K562 (cell line): ENCODE results near the gene SARS1. TPM values are rescaled to one million over a fixed set of nuclear protein-coding genes. Genes with fewer than 3 reads are reported as not detected.

Experiments used
- ATF4 ChIP-seq: fragments of 450-650 bp; formaldehyde crosslinking; IDR thresholded peaks from 2 replicates; pipeline ENCODE4 v1.4.0; 2022; ENCODE audit warnings: mild to moderate bottlenecking, moderate library complexity
- ATF6 ChIP-seq: sonication (generic); formaldehyde crosslinking; IDR thresholded peaks from 2 replicates; pipeline ENCODE4 v1.4.0; 2020; ENCODE audit warnings: mild to moderate bottlenecking, missing genetic modification reagents
- CREB1 ChIP-seq, 2 experiments: sonication (generic) in 1 of 2; formaldehyde crosslinking in 1 of 2; IDR thresholded peaks; 2 replicates each; pipeline versions ENCODE4 v1.6.1 to v1.8.0; 2012 to 2022; ENCODE audit warnings: inconsistent platforms in 1 of 2, mild to moderate bottlenecking in 1 of 2, missing genetic modification reagents in 1 of 2, moderate library complexity in 1 of 2
- EHMT2 ChIP-seq: fragments of 450-650 bp; IDR thresholded peaks from 2 replicates; pipeline ENCODE4 v1.6.1; 2018; ENCODE audit warnings: antibody characterized with exemption
- GABPB1 ChIP-seq: sonication (generic); formaldehyde crosslinking; IDR thresholded peaks from 2 replicates; pipeline ENCODE4 v1.8.0; 2022; ENCODE audit warnings: mild to moderate bottlenecking, missing genetic modification reagents
- HMBOX1 ChIP-seq: sonication (generic); IDR thresholded peaks from 2 replicates; pipeline ENCODE4 v1.6.1; 2016
- JUN ChIP-seq, 2 experiments: sonication (generic) in 1 of 2; formaldehyde crosslinking in 1 of 2; IDR thresholded peaks; 2 replicates each; pipeline versions ENCODE4 v1.6.1 to v1.8.0; 2012 to 2022; ENCODE audit warnings: borderline replicate concordance in 2 of 2, mild to moderate bottlenecking in 2 of 2, improper control_type of control experiment in 1 of 2, low read depth in 1 of 2, low read length in 1 of 2, missing genetic modification reagents in 1 of 2
- MEF2D ChIP-seq: conservative IDR thresholded peaks from 2 replicates; pipeline ENCODE4 v1.6.1; 2016; ENCODE audit warnings: low read depth, missing genetic modification characterization, missing compliant biosample characterization
- NR2C2 ChIP-seq, 2 experiments: fragments of 200-800 bp in 1 of 2; sonication (Bioruptor generic) in 1 of 2; sonication (generic) in 1 of 2; formaldehyde crosslinking in 1 of 2; IDR thresholded peaks; 2 replicates each; pipeline versions ENCODE4 v1.6.1 to v1.8.0; 2016 to 2022; ENCODE audit warnings: mild to moderate bottlenecking in 1 of 2, missing compliant biosample characterization in 1 of 2, missing genetic modification characterization in 1 of 2, missing genetic modification reagents in 1 of 2
- RB1 ChIP-seq: fragments of 450-650 bp; IDR thresholded peaks from 2 replicates; pipeline ENCODE4 v1.6.1; 2017; ENCODE audit warnings: low read depth, mild to moderate bottlenecking
- RBM17 ChIP-seq: fragments of 200-400 bp; formaldehyde crosslinking; IDR thresholded peaks from 2 replicates; pipeline ENCODE4 v1.6.1; 2017; ENCODE audit warnings: low read depth, mild to moderate bottlenecking, low read length, borderline replicate concordance
- RUNX1 ChIP-seq: sonication (generic); IDR thresholded peaks from 2 replicates; pipeline ENCODE4 v1.6.1; 2016; ENCODE audit warnings: antibody characterized with exemption, low read depth
- SRSF3 ChIP-seq: fragments of 200-400 bp; formaldehyde crosslinking; IDR thresholded peaks from 2 replicates; pipeline ENCODE4 v1.6.1; 2016; ENCODE audit warnings: mild to moderate bottlenecking, low read length, moderate library complexity; ENCODE audit not compliant: insufficient read depth
- TAF1 ChIP-seq: IDR thresholded peaks from 2 replicates; pipeline ENCODE4 v1.6.1; 2011; ENCODE audit warnings: mild to moderate bottlenecking, low read length, moderate library complexity; ENCODE audit not compliant: insufficient read depth, control insufficient read depth, severe bottlenecking; ENCODE audit errors: extremely low read depth
- TARDBP ChIP-seq: fragments of 450-650 bp; IDR thresholded peaks from 2 replicates; pipeline ENCODE4 v1.6.1; 2016
- TBP ChIP-seq: optimal IDR thresholded peaks from 2 replicates; pipeline ENCODE3; 2011; ENCODE audit warnings: low read depth, low read length, improper control_type of control experiment
- ZFX ChIP-seq: sonication (generic); formaldehyde crosslinking; IDR thresholded peaks from 2 replicates; pipeline ENCODE4 v1.8.0; 2022; ENCODE audit warnings: mild to moderate bottlenecking, missing genetic modification reagents, moderate library complexity
- ZMIZ1 ChIP-seq, 2 experiments: fragments of 150-350 bp in 1 of 2; IDR thresholded peaks; 2 replicates each; pipeline ENCODE4 v1.6.1; 2012 to 2016; ENCODE audit warnings: low read depth in 2 of 2, low read length in 2 of 2, mild to moderate bottlenecking in 1 of 2, moderate library complexity in 1 of 2
- ZNF224 ChIP-seq: sonication (generic); formaldehyde crosslinking; IDR thresholded peaks from 2 replicates; pipeline ENCODE4 v1.8.0; 2022; ENCODE audit warnings: mild to moderate bottlenecking, missing genetic modification reagents
- ZNF232 ChIP-seq: sonication (generic); formaldehyde crosslinking; IDR thresholded peaks from 2 replicates; pipeline ENCODE4 v1.8.0; 2022; ENCODE audit warnings: mild to moderate bottlenecking, missing genetic modification reagents
- ZNF764 ChIP-seq: fragments of 250-450 bp; sonication (Bioruptor Pico); IDR thresholded peaks from 2 replicates; pipeline ENCODE4 v1.4.0; 2020; ENCODE audit warnings: low read depth, mild to moderate bottlenecking, moderate library complexity
- polyA plus RNA-seq, 8 experiments: library from polyadenylated mRNA; depleted of rRNA in 4 of 8; stranded (reverse) in 5 of 8; unstranded in 3 of 8; fragments of >200 nt; fragmentation: Nextera tagmentation in 2 of 8; fragmentation: Illumina TruSeq in 1 of 8; extraction: Ambion mirVana in 2 of 8; extraction: Trizol in 1 of 8; gene quantifications; 2 replicates each; pipeline versions ENCODE4 v1.2.1 to v1.2.3, GENCODE V29; 2011 to 2014; ENCODE audit warnings: inconsistent platforms in 1 of 8, missing spikeins in 1 of 8
- total RNA-seq, 7 experiments: library from RNA; depleted of rRNA in 6 of 7; stranded (reverse); fragments of >200 nt in 6 of 7; fragmentation: Illumina TruSeq in 2 of 7; extraction: Trizol in 2 of 7; gene quantifications; 2 replicates each; pipeline versions ENCODE4 v1.2.1 to v1.2.3, GENCODE V29; 2011 to 2021; ENCODE audit warnings: low replicate concordance in 1 of 7

SARS1 gene
- total and polyA plus RNA-seq, 9 of the 15 experiments (the other 6 are each of a cell fraction or from before 2014, with no cell fraction given): 221 to 623 (median 254) TPM

- TF ChIP-seq ZFX (no peak), TARDBP (no peak), MEF2D (tag) (no peak), ATF4 (CRISPR knock-in tag) (no peak), TBP (peak; percentile 10), SRSF3 (no peak), EHMT2 (0 out of 2 replicates have a peak, but pooled peaks have one; percentile 48), CREB1 (IDR thresholded peaks at IDR 0.05) (no peak), CREB1 (CRISPR knock-in tag; IDR thresholded peaks at IDR 0.05) (no peak), NR2C2 (CRISPR knock-in tag; IDR thresholded peaks at IDR 0.05) (no peak), NR2C2 (tag; IDR thresholded peaks at IDR 0.05) (no peak), RB1 (peak; percentile 25; the same call in 1 of the 2 replicates), RBM17 (no peak), JUN (IDR thresholded peaks at IDR 0.05; ENCODE audit: borderline replicate concordance, low read depth, low read length) (no peak), JUN (CRISPR knock-in tag; IDR thresholded peaks at IDR 0.05; ENCODE audit: borderline replicate concordance) (no peak), ZNF232 (no peak), HMBOX1 (no peak), ZNF224 (CRISPR knock-in tag) (no peak), ATF6 (CRISPR knock-in tag) (no peak), GABPB1 (CRISPR knock-in tag) (peak; percentile 98), RUNX1 (no peak), ZNF764 (CRISPR knock-in tag) (no peak), ZMIZ1 (IDR thresholded peaks at IDR 0.05; ENCODE audit: low read depth in 2 of 2, low read length in 2 of 2) (0 out of 4 replicates have a peak, but pooled peaks of 1 of the 2 experiments have one; percentile 8), TAF1 (peak; percentile 15)
Observed at GRCh38 chr1:109254621-109255096, 40.9 kb downstream of the SARS1 start (continued).
